Activated naive CD4-positive, alpha-beta T cell treated with Interleukin-2 at 50 U/mL for 16 hours (primary cell): ENCODE data around the gene SBK2.
A peak's percentile ranks its signal among the peaks of the same experiment; 100 is the strongest.

ENCODE experiments used
- DNase-seq: peaks from one replicate; pipeline ENCODE4 v3.0.0-alpha.2; 2020

Gene SBK2

GRCh38 chr19:55485439-55486011 is 51.4 kb downstream of the SBK2 start:
- no peak for DNase-seq

GRCh38 chr19:55484593-55485438 is 52.1 kb downstream of the SBK2 start, which contains the start of gene NAT14:
TSS of gene NAT14 (plus strand) at chr19:55485188. CDS start at chr19:55485709, 521 bp downstream.
- DNase-seq, result peak; percentile 64

- DNase-seq, result no peak
Measured at GRCh38 chr19:55483706-55484592, 53.0 kb downstream of the SBK2 start.

- no peak for DNase-seq
Measured at GRCh38 chr19:55482967-55483705, 53.8 kb downstream of the SBK2 start.

- DNase-seq, result no peak
Measured at GRCh38 chr19:55482156-55482961, 54.6 kb downstream of the SBK2 start.

- DNase-seq, result no peak
Measured at GRCh38 chr19:55481794-55482155, 55.2 kb downstream of the SBK2 start.

GRCh38 chr19:55481148-55481793 is 55.7 kb downstream of the SBK2 start:
- DNase-seq, result no peak

- no peak for DNase-seq
Measured at GRCh38 chr19:55479451-55480230, 57.3 kb downstream of the SBK2 start.

- no peak for DNase-seq
Measured at GRCh38 chr19:55479045-55479444, 57.9 kb downstream of the SBK2 start.
